GM18519 (cell line): ENCODE results near the gene THPO.
"Not testable (repeated sequence)": the region's sequence is repeated elsewhere in the genome, so short reads cannot be mapped to it uniquely, and the experiment has no call there.

ENCODE experiments used
- ATAC-seq: cut with Tn5 transposase; IDR thresholded peaks from one replicate; pipeline ENCODE4 v1.9.1; 2021; ENCODE audit warnings: mild to moderate bottlenecking, moderate library complexity; ENCODE audit not compliant: unreplicated experiment, low FRiP score

The THPO gene

DNA sequence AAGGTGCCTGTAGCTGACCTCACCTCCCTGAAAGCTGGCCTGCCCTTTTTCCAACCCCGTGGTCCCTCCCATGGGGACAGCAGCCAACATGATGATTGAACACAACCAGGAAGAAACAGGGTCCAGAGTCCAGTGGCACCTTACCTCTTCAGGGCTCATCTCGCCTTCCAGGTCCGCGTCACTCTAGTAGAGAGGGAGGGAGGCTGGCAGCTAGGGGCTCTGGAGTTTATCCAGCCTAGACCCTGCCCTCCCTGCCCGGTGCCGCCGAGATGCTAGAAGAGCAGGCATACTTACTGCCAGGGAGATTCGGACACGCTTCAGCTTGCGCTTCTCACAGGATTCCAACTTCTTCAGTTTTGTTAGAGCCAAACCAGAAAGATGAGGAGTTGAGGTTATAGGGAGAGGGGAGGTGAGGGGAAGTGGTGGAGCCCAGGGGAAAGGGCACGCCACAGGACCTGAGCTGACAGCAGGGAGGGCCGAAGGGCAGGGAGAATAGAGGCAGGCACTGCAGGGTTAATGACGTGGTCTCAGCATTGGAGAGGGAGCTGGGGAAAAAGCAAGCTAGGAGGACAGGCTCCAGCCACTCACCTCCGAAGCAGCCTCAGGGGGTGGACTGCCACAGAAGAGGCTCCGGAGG, 25.7 kb downstream of the THPO start:
- no peak for ATAC-seq

DNA sequence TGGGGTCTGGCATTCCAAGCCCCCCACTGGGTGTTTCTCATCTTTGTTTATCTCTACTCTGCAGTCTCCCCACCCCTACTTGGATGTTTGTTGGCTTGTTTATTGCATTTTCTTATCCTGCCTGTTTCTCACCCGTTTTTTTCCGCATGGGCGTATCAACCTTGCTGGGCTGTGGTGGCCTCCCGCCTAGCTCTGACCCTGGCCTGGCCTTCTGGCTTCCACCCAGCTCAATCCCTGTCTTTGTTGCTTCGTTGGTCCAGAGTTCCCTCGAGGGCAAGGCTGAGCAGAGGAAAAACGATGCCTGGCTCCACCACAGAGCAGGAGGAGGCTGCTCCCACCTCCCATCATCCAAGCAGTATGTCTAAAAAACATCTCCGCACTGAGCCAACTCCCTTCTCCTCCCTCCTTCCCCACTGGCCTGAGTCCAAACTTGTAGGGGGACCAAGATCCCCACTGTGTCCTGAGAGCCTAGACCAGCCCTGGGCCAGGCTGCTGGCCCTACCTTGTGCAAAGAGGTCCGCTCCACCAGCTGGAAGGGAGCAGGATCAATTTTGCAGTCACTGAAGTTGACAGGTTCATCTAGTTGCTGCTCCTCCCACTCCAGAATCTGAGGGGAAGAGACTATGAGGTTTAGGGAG, 26.4 kb downstream of the THPO start:
- no peak for ATAC-seq

DNA sequence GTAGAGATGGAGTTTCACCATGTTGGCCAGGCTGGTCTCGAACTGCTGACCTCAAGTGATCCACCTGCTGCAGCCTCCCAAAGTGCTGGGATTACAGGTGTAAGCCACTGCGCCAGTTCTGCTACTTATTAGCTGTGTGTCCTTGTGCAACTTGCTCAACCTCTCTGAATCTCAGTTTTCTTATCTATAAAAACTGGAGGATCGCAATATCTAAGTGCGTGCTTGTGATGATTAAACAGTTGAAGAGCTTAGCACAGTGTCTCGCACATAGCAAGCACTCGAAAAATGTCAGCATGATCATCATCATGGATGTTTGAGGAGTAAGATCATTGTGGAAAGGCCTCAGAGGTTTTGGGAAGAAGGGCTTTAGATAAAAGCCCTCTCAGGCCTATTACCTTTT, 27.4 kb downstream of the THPO start:
- no peak for ATAC-seq

DNA sequence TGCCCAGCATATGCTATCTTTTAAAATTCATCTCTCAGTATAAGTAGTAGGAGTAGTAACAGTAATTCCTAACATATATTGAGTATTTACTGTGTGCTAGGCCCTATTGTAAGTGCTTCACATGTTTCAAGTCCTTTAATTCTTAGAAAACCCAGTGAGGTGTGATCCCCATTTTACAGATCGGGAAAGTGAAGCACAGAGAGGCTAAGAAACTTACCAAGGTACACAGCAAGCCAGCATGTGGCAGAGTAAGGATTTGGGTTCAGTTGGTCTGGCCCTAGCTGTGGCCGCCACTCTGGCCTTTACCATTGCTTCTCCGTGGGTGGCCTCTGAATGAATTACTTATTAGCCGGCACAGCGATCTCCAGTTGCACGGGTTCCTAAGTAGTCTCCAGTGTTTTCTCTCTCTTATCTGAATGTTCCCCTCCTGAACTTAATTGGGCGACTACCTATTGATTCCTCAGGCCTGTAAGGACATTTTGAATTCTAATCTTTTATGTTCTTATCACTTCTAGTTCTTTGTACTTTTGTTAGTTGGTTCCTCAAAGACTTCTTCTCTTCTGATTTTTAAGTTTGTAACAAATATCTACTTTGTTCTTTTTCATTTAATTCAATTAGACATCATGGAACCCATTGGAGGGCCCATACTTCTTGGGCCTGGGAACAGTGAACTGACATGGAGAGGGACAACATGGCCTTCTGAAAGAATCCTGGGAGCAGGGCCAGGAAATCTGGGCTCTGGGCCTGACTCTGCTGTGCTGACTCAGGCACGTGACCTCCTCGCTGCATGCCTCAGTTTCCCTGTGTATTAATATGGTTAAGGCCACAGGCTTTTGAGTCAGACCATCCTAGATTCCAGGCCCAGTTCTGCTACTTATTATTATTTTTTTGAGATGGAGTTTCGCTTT, 28.2 kb downstream of the THPO start:
- no peak for ATAC-seq

DNA sequence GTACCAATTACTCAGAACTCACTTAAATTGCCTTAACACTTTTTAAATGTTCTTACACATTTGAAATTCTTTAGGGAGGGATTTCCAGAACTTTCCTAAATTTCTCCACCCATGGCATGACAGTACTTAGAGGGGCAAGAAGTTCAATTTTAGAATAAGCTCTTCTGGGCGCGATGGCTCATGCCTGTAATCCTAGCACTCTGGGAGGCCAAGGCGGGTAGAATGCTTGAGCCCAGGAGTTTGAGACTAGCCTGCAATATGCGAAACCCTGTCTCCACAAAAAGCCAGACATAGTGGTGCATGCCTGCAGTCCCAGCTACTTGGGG, 30.0 kb downstream of the THPO start:
- no peak for ATAC-seq

DNA sequence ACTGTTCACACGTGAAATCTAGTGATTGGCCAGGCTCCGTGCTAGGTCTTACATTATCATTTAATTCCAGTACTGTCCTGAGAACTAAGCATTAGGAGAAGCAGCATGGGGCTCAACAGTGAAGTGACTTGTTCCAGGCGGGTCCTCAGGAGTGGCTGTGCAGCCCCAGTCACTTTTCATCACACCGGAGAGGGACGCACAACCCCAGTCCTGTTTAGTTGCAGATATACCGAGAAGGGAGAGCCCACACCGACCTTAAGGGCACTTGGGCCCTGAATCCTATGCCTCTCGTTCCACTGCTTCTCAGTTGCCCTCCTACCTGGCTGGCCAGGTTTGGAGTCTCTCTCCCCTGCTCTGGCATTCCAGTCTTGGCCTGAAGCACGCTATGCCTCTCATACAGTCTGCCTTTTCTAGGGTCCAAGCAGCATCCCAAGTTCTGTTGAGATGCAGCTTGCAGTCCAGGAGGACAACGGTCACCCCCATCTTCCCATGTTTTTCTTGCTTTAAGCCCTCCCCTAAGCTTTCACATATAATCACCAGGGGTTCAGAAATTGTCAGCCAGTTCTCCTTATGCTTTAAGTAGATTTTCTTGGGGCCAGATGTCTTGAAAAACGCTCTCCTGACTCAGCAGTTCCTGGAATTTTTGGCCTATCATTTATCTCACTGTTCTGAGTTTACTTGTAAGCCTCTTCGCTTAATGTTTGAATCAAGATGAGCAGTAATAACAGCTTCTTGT, 30.5 kb downstream of the THPO start:
- no peak for ATAC-seq

DNA sequence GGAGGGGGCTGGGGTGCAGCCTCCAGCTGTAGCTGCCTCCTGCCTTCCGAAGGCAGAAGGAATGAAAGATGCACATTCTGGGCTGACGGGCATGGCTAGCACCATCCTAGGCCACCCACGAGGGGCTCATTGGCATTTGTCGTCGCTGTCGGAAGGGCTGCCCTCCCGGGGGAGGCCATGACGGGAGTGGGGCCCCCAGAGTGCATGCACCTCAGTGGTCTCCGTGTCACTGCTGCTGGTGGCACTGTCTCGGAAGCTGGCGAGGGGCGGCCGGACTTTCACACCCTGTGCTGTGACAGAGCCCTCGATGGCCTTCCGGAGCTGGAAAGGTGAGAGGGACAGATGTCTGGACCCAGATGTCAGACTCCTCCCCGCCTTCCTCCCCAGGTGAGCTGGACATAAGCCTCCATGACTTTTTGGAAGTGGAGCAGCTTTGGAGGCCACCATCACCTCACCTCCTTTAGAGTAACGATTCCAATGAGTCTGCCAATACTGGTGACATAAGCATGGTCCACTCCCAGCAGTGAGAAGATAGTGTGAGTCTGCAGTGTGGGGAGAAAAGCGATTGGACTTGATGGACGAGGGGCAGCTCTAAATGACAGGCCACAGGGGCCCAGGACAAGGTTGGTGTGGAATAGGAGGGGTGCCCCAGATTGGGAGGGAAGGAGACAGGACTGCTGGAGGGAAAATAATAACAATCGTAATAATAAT, 31.4 kb downstream of the THPO start:
- no peak for ATAC-seq

DNA sequence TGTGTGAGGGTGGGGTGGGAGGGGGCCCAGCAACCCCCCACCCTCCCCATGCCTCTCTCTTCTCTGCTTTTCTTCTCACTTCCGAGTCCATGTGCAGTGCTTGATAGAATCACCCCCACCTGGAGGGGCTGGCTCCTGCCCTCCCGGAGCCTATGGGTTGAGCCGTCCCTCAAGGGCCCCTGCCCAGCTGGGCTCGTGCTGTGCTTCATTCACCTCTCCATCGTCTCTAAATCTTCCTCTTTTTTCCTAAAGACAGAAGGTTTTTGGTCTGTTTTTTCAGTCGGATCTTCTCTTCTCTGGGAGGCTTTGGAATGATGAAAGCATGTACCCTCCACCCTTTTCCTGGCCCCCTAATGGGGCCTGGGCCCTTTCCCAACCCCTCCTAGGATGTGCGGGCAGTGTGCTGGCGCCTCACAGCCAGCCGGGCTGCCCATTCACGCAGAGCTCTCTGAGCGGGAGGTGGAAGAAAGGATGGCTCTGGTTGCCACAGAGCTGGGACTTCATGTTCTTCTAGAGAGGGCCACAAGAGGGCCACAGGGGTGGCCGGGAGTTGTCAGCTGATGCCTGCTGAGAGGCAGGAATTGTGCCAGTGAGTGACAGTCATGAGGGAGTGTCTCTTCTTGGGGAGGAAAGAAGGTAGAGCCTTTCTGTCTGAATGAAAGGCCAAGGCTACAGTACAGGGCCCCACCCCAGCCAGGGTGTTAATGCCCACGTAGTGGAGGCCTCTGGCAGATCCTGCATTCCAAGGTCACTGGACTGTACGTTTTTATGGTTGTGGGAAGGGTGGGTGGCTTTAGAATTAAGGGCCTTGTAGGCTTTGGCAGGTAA, 32.5 kb downstream of the THPO start:
- ATAC-seq: no peak

DNA sequence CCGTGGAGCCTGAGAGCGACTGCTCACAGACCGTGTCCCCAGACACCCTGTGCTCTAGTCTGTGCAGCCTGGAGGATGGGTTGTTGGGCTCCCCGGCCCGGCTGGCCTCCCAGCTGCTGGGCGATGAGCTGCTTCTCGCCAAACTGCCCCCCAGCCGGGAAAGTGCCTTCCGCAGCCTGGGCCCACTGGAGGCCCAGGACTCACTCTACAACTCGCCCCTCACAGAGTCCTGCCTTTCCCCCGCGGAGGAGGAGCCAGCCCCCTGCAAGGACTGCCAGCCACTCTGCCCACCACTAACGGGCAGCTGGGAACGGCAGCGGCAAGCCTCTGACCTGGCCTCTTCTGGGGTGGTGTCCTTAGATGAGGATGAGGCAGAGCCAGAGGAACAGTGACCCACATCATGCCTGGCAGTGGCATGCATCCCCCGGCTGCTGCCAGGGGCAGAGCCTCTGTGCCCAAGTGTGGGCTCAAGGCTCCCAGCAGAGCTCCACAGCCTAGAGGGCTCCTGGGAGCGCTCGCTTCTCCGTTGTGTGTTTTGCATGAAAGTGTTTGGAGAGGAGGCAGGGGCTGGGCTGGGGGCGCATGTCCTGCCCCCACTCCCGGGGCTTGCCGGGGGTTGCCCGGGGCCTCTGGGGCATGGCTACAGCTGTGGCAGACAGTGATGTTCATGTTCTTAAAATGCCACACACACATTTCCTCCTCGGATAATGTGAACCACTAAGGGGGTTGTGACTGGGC, 33.3 kb downstream of the THPO start:
- no peak for ATAC-seq

DNA sequence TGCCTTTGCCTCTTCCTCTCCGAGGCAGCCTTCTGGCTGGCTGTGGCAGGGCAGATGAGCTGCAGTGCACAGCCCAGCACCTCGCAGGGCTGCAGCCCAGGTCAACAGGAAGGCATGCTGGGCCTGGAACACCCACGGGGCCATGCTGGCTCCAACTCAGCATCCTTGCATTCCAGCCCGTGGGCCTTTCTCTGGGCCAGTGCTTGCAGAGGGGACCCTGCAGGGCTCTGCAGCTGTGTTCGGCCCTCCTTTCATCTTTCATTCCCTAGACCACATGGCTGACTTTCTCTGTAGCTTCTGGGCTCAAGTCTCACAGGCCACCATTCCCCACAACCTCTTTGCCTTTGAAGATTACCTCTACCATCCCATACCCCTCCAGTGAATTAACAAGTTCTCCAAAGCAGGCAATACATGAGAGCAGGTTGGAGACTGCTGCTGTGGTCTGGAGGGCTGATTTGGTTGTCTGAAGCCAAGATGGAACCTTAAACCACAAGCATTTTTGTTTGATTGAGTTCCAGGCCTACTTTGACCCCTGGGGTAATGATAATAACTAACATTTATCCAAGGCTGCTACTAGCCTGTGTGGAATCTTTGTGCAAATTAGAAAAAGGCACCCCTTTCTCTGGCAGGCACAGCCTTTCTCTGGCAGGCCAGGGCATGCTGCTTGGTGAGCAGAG, 34.7 kb downstream of the THPO start:
- ATAC-seq: no peak

DNA sequence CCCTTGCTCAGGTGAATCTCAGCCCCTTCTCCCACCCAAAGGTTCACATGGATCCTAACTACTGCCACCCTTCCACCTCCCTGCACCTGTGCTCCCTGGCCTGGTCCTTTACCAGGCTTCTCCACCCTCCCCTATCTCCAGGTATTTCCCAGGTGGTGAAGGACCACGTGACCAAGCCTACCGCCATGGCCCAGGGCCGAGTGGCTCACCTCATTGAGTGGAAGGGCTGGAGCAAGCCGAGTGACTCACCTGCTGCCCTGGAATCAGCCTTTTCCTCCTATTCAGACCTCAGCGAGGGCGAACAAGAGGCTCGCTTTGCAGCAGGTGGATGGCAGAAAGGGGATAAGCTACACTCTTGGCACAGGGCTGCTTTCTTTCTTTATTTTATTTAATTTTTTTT, 36.1 kb downstream of the THPO start:
- ATAC-seq: no peak

DNA sequence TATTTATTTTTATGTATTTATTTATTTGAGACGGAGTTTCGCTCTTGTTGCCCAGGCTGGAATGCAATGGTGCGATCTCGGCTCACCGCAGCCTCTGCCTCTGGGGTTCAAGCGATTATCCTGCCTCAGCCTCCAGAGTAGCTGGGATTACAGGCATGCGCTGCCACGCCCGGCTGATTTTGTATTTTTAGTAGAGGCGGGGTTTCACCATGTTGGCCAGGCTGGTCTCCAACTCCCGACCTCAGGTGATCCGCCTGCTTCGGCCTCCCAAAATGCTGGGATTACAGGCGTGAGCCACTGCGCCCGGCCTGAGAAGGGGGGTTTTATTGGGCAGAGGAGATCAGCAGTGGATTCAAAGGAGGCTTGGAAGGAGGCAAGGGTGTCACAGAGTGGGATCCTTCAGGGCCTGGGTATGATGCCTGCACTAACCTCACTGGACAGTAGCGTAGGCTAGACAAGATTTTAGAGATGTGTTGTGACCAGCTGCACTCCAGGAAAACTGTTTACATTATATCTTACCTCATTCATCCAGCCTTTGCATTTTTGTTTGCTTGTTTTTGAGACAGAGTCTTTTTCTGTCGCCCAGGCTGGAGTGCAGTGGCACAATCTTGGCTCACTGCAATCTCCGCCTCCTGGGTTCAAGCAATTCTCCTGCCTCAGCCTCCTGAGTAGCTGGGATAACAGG, 38.4 kb downstream of the THPO start:
- not testable (repeated sequence) for ATAC-seq

DNA sequence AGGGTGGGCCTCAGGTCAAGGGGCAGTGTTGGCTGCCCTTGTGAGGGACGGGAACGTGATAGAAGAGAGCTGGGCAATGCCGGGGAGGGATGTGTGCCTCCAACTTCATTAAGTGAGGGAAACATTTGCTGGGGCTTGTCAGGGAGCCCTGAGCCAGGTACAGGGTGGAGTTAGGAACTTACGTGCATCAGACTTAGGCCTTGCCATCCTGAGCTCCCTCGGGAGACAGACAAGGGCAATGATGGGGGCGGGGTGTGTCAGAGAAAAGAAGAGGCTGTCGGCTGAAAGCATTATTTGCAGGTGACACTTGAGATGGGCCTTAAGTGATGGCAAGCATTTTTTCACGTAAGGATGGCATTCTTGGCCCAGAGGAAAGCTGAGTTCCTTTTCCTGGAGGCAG, 39.0 kb downstream of the THPO start:
- no peak for ATAC-seq

DNA sequence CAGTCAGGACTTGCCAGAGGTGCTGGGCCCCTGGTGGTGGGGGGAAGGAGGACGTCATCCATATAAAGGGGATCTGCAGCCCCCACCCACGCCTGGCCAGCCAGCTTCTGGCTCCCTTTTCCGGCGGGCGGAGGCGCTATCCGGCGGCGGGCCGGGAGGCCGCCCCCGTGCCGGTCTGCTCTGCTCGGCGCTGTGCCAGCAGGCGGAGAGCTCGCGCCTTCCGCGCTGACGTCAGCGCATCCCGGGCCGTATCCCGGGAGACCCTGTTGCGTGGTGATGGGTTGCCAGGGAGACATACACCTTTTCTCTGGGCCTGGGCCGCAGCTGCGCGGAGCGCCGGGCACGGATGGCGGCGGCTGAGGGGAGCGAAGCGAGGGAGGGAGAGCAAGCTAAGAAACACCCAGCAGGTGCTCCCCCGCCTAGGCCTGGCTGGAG, 39.5 kb downstream of the THPO start:
- no peak for ATAC-seq

DNA sequence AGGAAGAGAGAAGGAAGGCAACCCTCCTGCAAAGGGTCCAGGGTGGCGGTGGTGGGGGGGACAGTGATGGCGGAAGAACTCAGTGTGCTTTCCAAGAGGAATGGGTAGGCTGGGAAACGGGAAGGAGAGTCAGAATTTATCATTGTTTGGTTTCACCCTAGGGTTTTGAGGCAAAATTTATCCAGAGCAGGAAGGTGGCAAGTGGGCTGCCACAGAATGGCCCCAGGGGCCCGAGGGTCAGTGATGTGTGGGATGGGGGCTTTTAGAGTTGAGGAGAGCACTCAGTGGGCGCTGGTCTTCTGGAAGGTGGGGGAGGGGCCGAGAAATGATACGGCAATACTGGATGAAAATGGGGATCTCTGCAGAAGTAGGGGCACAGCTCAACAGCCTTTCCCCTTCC, 40.0 kb downstream of the THPO start:
- ATAC-seq: no peak

DNA sequence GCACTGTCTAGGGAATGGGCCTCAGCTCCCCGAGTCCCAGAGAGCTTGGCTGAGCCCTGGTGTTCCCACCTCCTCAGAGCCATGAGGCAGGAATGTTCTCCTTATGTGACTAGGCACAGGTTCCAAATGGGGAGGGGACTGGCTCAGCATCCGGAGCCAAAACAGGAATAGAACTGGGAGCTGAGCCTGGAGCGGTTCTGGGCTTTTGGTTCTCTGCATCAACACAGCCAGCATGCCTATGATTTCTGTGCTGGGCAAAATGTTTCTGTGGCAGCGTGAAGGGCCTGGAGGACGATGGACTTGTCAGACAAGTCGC, 40.6 kb downstream of the THPO start, which contains the start of gene FAM131A:
TSS of gene FAM131A (plus strand) at position 202 of the 316 bp plus-strand sequence. CDS start at position 233, 31 bp downstream.
- ATAC-seq: no peak

DNA sequence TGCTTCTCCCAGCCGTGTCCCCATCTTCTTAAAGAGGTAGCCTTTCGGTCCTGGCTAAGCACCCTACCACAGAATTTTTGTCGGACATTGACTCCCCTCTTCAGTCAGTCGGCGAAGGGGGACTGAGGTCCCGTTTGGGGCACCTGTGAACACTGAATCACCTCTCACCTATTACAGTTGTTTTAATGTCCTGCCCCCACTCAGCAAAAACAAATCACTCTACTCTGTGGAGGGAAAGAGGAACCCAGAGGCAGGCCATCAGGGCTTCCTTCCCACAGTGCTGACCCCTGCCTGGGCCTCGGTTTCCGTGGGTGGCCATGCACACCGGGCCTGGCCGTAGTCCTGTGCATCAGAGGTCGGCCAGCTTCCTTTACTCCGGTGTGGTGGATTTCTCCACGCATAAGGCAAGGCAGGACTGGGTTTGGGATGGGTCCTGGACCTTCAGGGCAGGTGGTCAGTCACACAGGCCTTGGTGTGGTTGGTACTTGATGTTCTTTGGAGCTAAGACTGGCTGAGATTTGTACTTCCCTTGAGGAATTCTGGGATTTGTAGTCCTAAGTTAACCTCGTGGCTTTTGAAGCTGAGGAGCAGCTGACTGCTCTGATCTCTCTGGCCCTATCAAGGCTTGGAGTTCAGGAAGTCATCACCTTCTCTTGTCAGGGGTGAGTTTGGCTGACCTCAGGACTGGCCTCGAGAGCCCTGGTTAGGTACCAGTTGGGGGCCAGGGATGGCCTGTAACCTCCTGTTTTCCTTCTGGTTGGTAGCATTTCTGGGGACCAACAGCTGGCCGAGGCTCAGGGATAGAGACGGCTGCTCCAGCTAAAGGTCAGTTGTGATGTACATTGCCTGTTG, 41.2 kb downstream of the THPO start:
- ATAC-seq: no peak
